ENCODE results near the gene DBF4.
"Not testable (repeated sequence)": the region's sequence is repeated elsewhere in the genome, so short reads cannot be mapped to it uniquely, and the experiment has no call there.

DNA sequence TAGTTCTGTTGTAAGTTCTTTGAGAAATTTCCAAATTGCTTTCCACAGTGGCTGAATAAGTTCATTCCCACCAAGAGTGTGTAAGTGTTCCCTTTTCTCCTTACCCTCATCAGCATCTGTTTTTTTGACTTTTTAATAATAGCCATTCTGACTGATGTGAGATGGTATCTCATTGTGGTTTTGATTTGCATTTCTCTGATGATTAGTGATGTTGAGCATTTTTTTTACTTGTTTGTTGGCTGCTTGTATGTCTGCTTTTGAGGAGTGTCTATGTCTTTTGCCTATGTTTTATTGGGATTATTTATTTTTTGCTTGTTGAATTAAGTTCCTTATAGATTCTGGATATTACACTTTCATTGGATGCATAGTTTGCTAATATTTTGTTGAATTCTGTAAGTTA lies 69.6 kb downstream of the DBF4 start:
- TF ChIP-seq, protein P1, sequence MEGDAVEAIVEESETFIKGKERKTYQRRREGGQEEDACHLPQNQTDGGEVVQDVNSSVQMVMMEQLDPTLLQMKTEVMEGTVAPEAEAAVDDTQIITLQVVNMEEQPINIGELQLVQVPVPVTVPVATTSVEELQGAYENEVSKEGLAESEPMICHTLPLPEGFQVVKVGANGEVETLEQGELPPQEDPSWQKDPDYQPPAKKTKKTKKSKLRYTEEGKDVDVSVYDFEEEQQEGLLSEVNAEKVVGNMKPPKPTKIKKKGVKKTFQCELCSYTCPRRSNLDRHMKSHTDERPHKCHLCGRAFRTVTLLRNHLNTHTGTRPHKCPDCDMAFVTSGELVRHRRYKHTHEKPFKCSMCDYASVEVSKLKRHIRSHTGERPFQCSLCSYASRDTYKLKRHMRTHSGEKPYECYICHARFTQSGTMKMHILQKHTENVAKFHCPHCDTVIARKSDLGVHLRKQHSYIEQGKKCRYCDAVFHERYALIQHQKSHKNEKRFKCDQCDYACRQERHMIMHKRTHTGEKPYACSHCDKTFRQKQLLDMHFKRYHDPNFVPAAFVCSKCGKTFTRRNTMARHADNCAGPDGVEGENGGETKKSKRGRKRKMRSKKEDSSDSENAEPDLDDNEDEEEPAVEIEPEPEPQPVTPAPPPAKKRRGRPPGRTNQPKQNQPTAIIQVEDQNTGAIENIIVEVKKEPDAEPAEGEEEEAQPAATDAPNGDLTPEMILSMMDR (IDR thresholded peaks at IDR 0.05), result not testable (repeated sequence)
- TF ChIP-seq NFYB (CRISPR knock-in tag; conservative IDR thresholded peaks at IDR 0.05; ENCODE audit: low read depth), result not testable (repeated sequence)
- TF ChIP-seq, protein P2, sequence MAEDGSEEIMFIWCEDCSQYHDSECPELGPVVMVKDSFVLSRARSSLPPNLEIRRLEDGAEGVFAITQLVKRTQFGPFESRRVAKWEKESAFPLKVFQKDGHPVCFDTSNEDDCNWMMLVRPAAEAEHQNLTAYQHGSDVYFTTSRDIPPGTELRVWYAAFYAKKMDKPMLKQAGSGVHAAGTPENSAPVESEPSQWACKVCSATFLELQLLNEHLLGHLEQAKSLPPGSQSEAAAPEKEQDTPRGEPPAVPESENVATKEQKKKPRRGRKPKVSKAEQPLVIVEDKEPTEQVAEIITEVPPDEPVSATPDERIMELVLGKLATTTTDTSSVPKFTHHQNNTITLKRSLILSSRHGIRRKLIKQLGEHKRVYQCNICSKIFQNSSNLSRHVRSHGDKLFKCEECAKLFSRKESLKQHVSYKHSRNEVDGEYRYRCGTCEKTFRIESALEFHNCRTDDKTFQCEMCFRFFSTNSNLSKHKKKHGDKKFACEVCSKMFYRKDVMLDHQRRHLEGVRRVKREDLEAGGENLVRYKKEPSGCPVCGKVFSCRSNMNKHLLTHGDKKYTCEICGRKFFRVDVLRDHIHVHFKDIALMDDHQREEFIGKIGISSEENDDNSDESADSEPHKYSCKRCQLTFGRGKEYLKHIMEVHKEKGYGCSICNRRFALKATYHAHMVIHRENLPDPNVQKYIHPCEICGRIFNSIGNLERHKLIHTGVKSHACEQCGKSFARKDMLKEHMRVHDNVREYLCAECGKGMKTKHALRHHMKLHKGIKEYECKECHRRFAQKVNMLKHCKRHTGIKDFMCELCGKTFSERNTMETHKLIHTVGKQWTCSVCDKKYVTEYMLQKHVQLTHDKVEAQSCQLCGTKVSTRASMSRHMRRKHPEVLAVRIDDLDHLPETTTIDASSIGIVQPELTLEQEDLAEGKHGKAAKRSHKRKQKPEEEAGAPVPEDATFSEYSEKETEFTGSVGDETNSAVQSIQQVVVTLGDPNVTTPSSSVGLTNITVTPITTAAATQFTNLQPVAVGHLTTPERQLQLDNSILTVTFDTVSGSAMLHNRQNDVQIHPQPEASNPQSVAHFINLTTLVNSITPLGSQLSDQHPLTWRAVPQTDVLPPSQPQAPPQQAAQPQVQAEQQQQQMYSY (CRISPR knock-in tag; IDR thresholded peaks at IDR 0.05), result not testable (repeated sequence)
